Mononuclear cell (primary cell): ENCODE results near the gene CDH9. TPM values are rescaled to one million over a fixed set of nuclear protein-coding genes. Genes with fewer than 3 reads are reported as not detected.

ENCODE experiments used
- H3K27me3 ChIP-seq: 2 replicates; pipeline ENCODE4 v1.6.0; 2011; ENCODE audit warnings: low read length, control low read depth; ENCODE audit not compliant: insufficient read depth
- H3K4me1 ChIP-seq: 2 replicates; pipeline ENCODE4 v1.5.1; 2011; ENCODE audit warnings: mild to moderate bottlenecking, low read length, control low read depth; ENCODE audit not compliant: insufficient read depth
- H3K4me3 ChIP-seq: 2 replicates; pipeline ENCODE4 v1.5.1; 2011; ENCODE audit warnings: mild to moderate bottlenecking, low read length, moderate library complexity
- H3K9me3 ChIP-seq: 2 replicates; pipeline ENCODE4 v1.5.1; 2011; ENCODE audit warnings: low read depth, mild to moderate bottlenecking, control low read depth, low read length
- total RNA-seq: library from RNA; depleted of rRNA; stranded (reverse); fragments of >200 nt; gene quantifications from one replicate; pipeline ENCODE4 v1.2.3, GENCODE V29; 2012

CDH9 gene
- total RNA-seq, 1 donor: 0.10 TPM

DNA sequence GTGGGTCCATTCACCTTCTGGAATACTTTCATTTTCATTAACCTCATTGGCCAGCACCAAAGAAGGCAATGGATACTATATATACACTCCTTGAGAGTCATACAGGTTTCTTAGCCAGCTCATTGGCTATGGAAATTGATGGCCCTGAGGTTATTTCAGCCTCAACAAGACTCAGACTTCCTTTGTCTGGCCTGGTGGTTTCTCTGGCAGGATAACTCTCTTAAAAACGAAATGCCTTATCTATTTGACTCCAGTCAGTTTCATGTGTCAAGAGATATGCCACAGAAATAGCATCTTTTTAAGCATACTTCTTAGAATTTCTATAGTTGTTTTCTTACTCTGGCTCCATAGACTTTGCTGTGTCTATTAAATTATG, 28.9 kb downstream of the CDH9 start:
- Histone ChIP-seq H3K4me1 (no peaks in the 10 kb centered on the region), H3K4me3 (no peak overlapping the region), H3K9me3 (peaks cover 5% of the 10 kb centered on the region), H3K27me3 (no peaks in the 10 kb centered on the region)

- Histone ChIP-seq H3K4me1 (no peaks in the 10 kb centered on the region), H3K4me3 (no peak overlapping the region), H3K27me3 (no peaks in the 10 kb centered on the region), H3K9me3 (peaks cover 5% of the 10 kb centered on the region)
Measured at GRCh38 chr5:27008604-27009539, 29.5 kb downstream of the CDH9 start.

- no peaks in the 10 kb centered on the region for H3K27me3 ChIP-seq
- H3K4me1 ChIP-seq: no peaks in the 10 kb centered on the region
- H3K9me3 ChIP-seq: peaks cover 5% of the 10 kb centered on the region
- no peak overlapping the region for H3K4me3 ChIP-seq
Measured at GRCh38 chr5:27007121-27007520, 31.3 kb downstream of the CDH9 start.

GRCh38 chr5:26986985-26987384, 51.4 kb downstream of the CDH9 start:
- H3K4me3 ChIP-seq: no peak overlapping the region
- no peaks in the 10 kb centered on the region for H3K4me1 ChIP-seq
- no peaks in the 10 kb centered on the region for H3K27me3 ChIP-seq

DNA sequence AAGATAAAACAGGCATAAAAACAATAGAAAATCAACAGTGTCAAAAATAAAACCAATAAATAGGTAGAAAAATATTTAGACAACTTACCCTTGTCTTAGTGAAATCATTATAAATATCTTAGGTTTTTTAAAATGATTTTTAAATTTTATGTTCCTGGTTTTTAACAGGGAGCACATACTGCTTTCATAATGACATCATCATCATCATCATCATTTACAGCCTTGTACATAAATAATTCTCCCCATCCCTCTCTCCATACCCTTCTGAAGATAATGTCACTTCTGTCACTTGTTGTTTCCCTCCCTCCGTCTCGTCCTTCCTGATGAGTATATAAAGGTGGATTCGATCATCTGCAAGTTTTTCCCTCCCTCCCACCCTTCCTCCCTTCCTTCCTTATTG, 56.6 kb downstream of the CDH9 start:
- Histone ChIP-seq H3K9me3 (no peaks in the 10 kb centered on the region), H3K4me1 (no peaks in the 10 kb centered on the region), H3K27me3 (no peaks in the 10 kb centered on the region), H3K4me3 (no peak overlapping the region)

More at GRCh38 chr5:26986985-26987384, 51.4 kb downstream of the CDH9 start:
- H3K9me3 ChIP-seq: no peaks in the 10 kb centered on the region

DNA sequence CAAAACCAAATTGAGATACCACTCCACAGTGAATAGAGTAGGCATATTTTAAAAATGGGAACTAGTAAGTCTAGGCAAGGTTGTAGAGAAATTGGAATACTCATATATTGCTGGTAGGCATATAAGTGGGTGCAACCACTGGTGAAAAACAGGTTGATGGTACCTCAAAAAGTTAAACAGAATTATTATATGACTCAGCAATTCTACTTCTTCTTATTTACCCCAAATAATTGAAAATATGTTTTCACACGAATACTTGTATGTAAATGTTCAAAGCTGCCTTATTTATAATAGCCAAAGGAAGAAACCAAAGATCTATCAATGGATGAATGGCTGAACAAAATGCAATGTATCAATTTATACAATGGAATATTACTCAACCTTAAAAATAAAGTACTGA, 79.1 kb downstream of the CDH9 start:
- no peaks in the 10 kb centered on the region for H3K27me3 ChIP-seq
- no peak overlapping the region for H3K4me3 ChIP-seq
- H3K4me1 ChIP-seq: no peaks in the 10 kb centered on the region
- no peaks in the 10 kb centered on the region for H3K9me3 ChIP-seq

DNA sequence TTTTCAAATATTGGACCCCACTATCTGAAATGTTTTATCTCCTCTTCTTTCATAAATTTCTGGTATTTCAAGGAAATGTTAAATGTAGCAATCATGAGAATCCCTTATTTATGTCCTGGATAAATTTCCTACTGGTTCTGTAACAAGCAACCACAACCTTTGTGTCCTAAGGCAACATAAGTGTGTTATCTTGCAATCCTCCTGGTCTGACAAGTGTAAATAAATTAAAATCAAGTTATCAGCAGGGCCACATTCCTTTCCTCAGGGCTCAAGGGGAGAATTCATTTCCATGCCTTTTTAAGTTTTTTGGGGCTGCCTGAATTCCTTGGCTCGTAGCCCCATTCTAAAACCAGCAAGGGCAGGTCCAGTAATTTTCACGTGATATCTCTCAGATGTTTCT, 83.2 kb downstream of the CDH9 start:
- no peaks in the 10 kb centered on the region for H3K4me1 ChIP-seq
- H3K9me3 ChIP-seq: no peaks in the 10 kb centered on the region
- no peaks in the 10 kb centered on the region for H3K27me3 ChIP-seq
- no peak overlapping the region for H3K4me3 ChIP-seq

DNA sequence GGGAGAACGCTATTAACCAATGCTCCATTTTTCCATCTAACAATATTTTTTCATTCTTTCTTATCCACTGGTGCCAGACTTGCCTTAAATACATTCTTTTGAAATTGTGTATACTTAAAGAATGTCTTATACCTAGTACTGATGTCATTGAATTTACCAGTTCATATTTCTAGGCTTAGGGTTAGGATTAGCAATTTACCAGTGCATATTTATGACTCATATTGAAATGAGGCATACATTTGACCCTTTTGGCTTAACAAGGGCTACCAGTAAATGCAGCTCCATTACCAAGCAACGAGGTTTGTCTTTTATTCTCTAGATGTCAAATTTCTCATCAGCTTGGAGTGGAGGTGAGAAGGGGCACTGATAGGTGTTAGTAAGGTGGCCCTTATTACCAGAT, 89.5 kb downstream of the CDH9 start:
- Histone ChIP-seq H3K27me3 (no peaks in the 10 kb centered on the region), H3K4me3 (no peak overlapping the region), H3K9me3 (no peaks in the 10 kb centered on the region), H3K4me1 (no peaks in the 10 kb centered on the region)

- H3K27me3 ChIP-seq: no peaks in the 10 kb centered on the region
- H3K4me3 ChIP-seq: no peak overlapping the region
- no peaks in the 10 kb centered on the region for H3K4me1 ChIP-seq
- H3K9me3 ChIP-seq: no peaks in the 10 kb centered on the region
Measured at GRCh38 chr5:26945901-26946300, 92.5 kb downstream of the CDH9 start.

- Histone ChIP-seq H3K27me3 (no peaks in the 10 kb centered on the region), H3K4me3 (no peak overlapping the region), H3K9me3 (no peaks in the 10 kb centered on the region), H3K4me1 (no peaks in the 10 kb centered on the region)
Measured at GRCh38 chr5:26942481-26942880, 95.9 kb downstream of the CDH9 start.

GRCh38 chr5:26940994-26941393, 97.4 kb downstream of the CDH9 start:
- H3K27me3 ChIP-seq: no peaks in the 10 kb centered on the region
- H3K4me1 ChIP-seq: no peaks in the 10 kb centered on the region
- no peak overlapping the region for H3K4me3 ChIP-seq

GRCh38 chr5:26932238-26932637, 106.1 kb downstream of the CDH9 start:
- peaks cover 14% of the 10 kb centered on the region for H3K9me3 ChIP-seq
- no peak overlapping the region for H3K4me3 ChIP-seq
- H3K4me1 ChIP-seq: no peaks in the 10 kb centered on the region
- no peaks in the 10 kb centered on the region for H3K27me3 ChIP-seq

More at GRCh38 chr5:26940994-26941393, 97.4 kb downstream of the CDH9 start:
- H3K9me3 ChIP-seq: no peaks in the 10 kb centered on the region

- no peak overlapping the region for H3K4me3 ChIP-seq
- peaks cover 4% of the 10 kb centered on the region for H3K9me3 ChIP-seq
- no peaks in the 10 kb centered on the region for H3K27me3 ChIP-seq
- no peaks in the 10 kb centered on the region for H3K4me1 ChIP-seq
Measured at GRCh38 chr5:26921439-26921838, 116.9 kb downstream of the CDH9 start.

- no peak overlapping the region for H3K4me3 ChIP-seq
Measured at GRCh38 chr5:26903469-26903868, 134.9 kb downstream of the CDH9 start.

DNA sequence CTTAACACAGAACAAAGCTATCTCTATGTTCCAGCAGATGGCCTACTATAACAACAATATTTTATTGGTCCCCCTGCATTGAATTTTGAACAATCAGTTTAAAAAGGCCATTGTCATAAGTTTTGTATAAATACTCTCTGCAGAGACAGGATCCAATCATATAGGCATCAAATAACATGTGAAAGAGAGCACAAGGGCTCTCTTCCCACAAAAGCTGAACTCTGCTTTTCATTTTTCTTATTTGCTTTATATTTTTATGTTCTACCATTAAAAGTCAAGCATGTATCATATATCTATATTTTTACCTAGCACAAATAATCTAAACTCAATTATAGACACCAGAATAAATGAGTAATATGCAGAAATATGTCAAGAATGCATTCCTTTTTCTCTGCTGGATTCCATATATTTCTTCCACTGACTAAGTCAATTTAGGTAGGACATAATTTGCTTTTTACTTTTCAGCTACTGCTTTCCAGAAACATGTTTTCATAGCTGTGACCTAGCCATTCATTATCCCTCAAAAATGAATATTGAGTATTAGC, 143.6 kb downstream of the CDH9 start:
- Histone ChIP-seq H3K27me3 (no peaks in the 10 kb centered on the region), H3K4me3 (no peak overlapping the region), H3K9me3 (no peaks in the 10 kb centered on the region), H3K4me1 (no peaks in the 10 kb centered on the region)

More at GRCh38 chr5:26903469-26903868, 134.9 kb downstream of the CDH9 start:
- H3K9me3 ChIP-seq: no peaks in the 10 kb centered on the region
- H3K4me1 ChIP-seq: no peaks in the 10 kb centered on the region
- H3K27me3 ChIP-seq: no peaks in the 10 kb centered on the region

DNA sequence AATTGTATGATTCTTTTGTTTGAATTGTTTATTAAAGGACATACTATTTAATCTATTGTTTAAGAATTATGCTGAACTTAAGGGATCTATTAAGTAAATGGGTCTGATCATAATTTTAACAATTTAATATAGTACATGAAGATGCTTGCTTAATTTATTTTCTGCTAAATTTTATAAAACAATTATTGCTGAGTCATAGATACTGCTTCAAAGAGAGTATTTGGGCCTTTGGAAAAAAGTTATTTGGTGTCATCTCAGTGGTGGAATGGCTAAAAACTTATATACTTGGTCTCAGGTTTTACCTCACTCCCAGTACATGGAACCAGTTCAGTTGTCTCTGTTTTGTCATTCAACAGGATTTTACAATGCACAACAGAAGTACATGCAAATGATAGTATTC, 145.3 kb downstream of the CDH9 start:
- H3K9me3 ChIP-seq: no peaks in the 10 kb centered on the region
- no peaks in the 10 kb centered on the region for H3K27me3 ChIP-seq
- no peaks in the 10 kb centered on the region for H3K4me1 ChIP-seq
- no peak overlapping the region for H3K4me3 ChIP-seq
